Activated naive CD4-positive, alpha-beta T cell treated with anti-CD3 and anti-CD28 coated beads, Interleukin-2, amount 50 U/mL, for 72 hours (primary cell): ENCODE results near the gene OR4E1. TPM values are rescaled to one million over a fixed set of nuclear protein-coding genes. Genes with fewer than 3 reads are reported as not detected.
"Not testable (repeated sequence)": the region's sequence is repeated elsewhere in the genome, so short reads cannot be mapped to it uniquely, and the experiment has no call there.

Experiments used
- ATAC-seq, 2 donors: fragments of 150-1000 bp; cut with Tn5 transposase; 2 replicates each; pipeline ENCODE4 v1.10.0; 2021; ENCODE audit warnings: mild to moderate bottlenecking in 2 of 2, moderate library complexity in 2 of 2
- DNase-seq, 2 donors: peaks; one replicate each; pipeline ENCODE4 v3.0.0; 2021 to 2022; ENCODE audit warnings: low spot score in 2 of 2
- H3K27ac Mint-ChIP-seq, 2 donors: one replicate each; pipeline ENCODE4 v1.8.0; 2022; ENCODE audit warnings: mild to moderate bottlenecking in 2 of 2, mixed read lengths in 2 of 2
- H3K36me3 Mint-ChIP-seq, 2 donors: one replicate each; pipeline ENCODE4 v1.8.0; 2022; ENCODE audit warnings: mixed read lengths in 2 of 2
- H3K9me3 Mint-ChIP-seq, 2 donors: one replicate each; pipeline ENCODE4 v1.8.0; 2022; ENCODE audit warnings: mixed read lengths in 2 of 2
- total RNA-seq, 2 donors: library from RNA; stranded (reverse); gene quantifications; one replicate each; pipeline ENCODE4 v1.2.3, GENCODE V29; 2022

OR4E1 gene, protein sequence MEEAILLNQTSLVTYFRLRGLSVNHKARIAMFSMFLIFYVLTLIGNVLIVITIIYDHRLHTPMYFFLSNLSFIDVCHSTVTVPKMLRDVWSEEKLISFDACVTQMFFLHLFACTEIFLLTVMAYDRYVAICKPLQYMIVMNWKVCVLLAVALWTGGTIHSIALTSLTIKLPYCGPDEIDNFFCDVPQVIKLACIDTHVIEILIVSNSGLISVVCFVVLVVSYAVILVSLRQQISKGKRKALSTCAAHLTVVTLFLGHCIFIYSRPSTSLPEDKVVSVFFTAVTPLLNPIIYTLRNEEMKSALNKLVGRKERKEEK
- under 1 TPM; 0.14 to 0.16 TPM for total RNA-seq

DNA sequence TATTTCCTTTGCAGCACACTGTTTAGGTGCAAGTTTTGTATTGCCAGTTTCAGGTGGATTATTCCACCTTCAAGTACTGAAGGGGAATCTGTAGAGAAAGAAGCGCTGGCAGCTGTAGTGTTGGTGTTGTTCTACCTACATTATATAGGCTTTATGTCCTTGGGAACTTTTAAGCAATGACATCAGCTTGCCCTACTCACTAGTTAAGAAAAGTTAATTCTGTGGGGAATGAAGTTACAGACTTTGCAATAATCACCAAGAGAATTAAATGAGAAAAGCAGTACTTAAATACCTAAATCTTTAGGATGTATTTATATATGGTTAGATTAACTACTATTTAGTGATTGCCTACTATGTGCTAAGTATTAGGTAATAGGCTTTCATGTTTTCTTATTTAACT is at the start of gene OR4E1:
OR4E1 (minus strand) TSS at position 101 of the 400 bp plus-strand sequence. CDS start 2,883 bp downstream, outside the sequence.
- ATAC-seq (no peak), DNase-seq (no peak)
- Mint-ChIP-seq H3K36me3 (no peaks in the 10 kb centered on the region), H3K9me3 (peaks cover 4 to 7% of the 10 kb centered on the region in 2 donors), H3K27ac (no peak within 1 kb of the TSS)

DNA sequence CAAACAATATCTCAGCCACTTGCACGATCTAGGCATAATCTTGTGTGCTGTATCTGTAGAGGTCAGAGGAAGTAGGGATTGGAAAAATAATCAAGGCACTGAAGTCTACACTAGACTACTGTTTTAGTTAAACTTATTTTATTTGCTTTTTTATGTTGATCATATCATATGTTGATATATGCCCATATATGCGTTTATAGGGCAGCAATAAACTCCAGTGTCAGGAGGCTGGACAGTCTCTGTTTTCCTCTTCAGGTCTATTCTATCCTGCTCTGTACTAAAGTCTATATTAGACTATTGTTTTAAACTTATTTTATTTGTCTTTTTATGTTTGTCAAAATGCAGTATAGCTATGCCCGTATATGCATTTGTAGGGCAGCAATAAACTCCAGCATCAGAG is 47.9 kb upstream of the OR4E1 start:
- no peak for DNase-seq
- Mint-ChIP-seq H3K9me3 (no peaks in the 10 kb centered on the region), H3K27ac (no peak overlapping the region), H3K36me3 (no peaks in the 10 kb centered on the region)
- no peak for ATAC-seq

GRCh38 chr14:21719841-21720240 is 46.2 kb upstream of the OR4E1 start:
- ATAC-seq (peak in 1 of 2 donors; percentile 26), DNase-seq (no peak)
- H3K27ac Mint-ChIP-seq, result no peak overlapping the region
- no peaks in the 10 kb centered on the region for H3K9me3 Mint-ChIP-seq
- H3K36me3 Mint-ChIP-seq, result no peaks in the 10 kb centered on the region

GRCh38 chr14:21714318-21714929 is 40.8 kb upstream of the OR4E1 start:
- no peaks in the 10 kb centered on the region for H3K36me3 Mint-ChIP-seq
- peak overlapping the region in 1 of 2 donors; percentile 45 for H3K27ac Mint-ChIP-seq
- DNase-seq (no peak), ATAC-seq (peak; percentile 26 to 50)
- no peaks in the 10 kb centered on the region for H3K9me3 Mint-ChIP-seq

DNA sequence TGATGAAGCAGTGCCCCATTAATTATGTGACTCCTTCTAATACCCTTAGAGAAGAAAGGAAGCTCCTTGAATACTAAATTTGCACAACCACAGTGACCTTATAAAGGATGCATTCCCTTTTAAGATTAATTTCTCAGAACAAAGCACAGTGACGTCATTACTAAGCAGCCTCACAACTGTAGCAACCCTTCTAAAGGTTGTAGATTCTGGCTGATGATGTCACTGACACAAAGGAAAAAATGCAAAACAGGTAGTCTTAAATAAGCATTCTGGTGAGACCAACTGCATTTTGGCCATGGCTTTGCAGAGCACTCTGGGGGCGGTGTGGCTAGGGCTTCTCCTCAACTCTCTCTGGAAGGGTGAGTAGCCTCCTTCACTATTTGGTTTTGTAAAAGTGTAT is 38.4 kb upstream of the OR4E1 start:
- Mint-ChIP-seq H3K36me3 (no peaks in the 10 kb centered on the region), H3K27ac (peak overlapping the region in 1 of 2 donors; percentile 60), H3K9me3 (no peaks in the 10 kb centered on the region)
- DNase-seq (no peak), ATAC-seq (peak in 1 of 2 donors; percentile 49)

- H3K36me3 Mint-ChIP-seq, result peaks cover 0 to 5% of the 10 kb centered on the region in 2 donors
- no peaks in the 10 kb centered on the region for H3K9me3 Mint-ChIP-seq
- ATAC-seq, result peak; percentile 63 to 66
- H3K27ac Mint-ChIP-seq, result peak overlapping the region in 1 of 2 donors; percentile 60
- peak in 1 of 2 donors; percentile 31 for DNase-seq
Observed at GRCh38 chr14:21711360-21711961, 37.8 kb upstream of the OR4E1 start.

DNA sequence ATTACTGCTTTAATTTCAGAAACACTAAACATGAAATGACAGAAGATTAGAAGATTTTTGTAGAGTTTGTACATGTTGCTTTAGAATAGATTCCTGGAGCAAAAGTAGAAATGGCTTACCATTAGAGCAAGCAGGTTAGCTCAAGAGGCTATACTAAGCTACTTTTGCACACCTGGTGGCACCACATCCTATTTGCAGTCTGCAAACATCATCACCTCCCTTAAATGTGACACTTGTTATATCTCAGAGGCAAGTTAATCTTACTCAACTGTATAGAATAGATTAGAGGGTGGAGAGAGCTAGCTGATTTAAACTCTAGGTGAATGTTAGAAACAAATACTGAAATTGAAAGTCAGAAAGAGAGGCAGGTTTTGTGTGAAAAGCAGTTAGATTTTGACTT is 30.7 kb upstream of the OR4E1 start:
- DNase-seq (no peak), ATAC-seq (peak; percentile 30 to 75)
- Mint-ChIP-seq H3K9me3 (no peaks in the 10 kb centered on the region), H3K36me3 (peaks cover 0 to 6% of the 10 kb centered on the region in 2 donors), H3K27ac (peak overlapping the region in 1 of 2 donors; percentile 46)

- no peaks in the 10 kb centered on the region for H3K9me3 Mint-ChIP-seq
- H3K27ac Mint-ChIP-seq, result peak overlapping the region in 1 of 2 donors; percentile 46
- peaks cover 0 to 6% of the 10 kb centered on the region in 2 donors for H3K36me3 Mint-ChIP-seq
- DNase-seq (no peak), ATAC-seq (peak; percentile 93 to 95)
Observed at GRCh38 chr14:21703357-21704326, 30.0 kb upstream of the OR4E1 start.

DNA sequence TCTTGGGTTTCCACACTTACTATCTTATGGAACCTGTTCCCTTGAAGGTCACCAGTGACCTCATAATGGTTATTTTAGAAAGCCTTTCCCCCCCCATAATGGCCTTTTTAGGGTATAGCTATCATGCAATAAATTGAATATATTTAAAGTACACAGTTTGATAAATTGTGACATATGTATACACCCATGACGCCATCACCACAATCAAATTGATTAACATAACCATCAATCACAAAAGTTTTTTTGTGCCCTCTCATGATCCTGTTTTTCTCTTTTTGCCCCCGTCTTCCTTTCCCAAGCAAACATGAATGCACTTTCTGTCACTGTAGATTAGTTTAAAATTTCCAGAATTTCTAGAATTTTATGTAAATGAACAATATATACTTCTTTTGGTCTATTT is 28.7 kb upstream of the OR4E1 start:
- DNase-seq (no peak), ATAC-seq (no peak)
- Mint-ChIP-seq H3K36me3 (peaks cover 0 to 6% of the 10 kb centered on the region in 2 donors), H3K9me3 (no peaks in the 10 kb centered on the region), H3K27ac (no peak overlapping the region)

- Mint-ChIP-seq H3K27ac (no peak overlapping the region), H3K9me3 (no peaks in the 10 kb centered on the region), H3K36me3 (no peaks in the 10 kb centered on the region)
- ATAC-seq (no peak), DNase-seq (no peak)
Observed at GRCh38 chr14:21699551-21699950, 25.9 kb upstream of the OR4E1 start.

- not testable (repeated sequence) for ATAC-seq, H3K9me3 Mint-ChIP-seq, H3K27ac Mint-ChIP-seq
Observed at GRCh38 chr14:21698538-21698937, 24.9 kb upstream of the OR4E1 start.

DNA sequence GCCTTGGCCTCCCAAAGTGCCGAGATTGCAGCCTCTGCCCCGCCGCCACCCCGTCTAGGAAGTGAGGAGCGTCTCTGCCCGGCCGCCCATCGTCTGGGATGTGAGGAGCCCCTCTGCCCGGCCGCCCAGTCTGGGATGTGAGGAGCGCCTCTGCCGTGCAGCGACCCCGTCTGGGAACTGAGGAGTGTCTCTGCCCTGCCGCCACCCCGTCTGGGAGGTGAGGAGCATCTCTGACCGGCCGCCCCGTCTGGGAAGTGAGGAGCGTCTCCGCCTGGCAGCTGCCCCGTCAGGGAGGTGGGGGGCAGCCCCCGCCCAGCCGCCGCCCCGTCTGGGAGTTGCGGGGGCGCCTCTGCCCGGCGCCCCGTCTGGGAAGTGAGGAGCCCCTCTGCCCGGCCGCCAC is 24.0 kb upstream of the OR4E1 start:
- H3K27ac Mint-ChIP-seq, H3K9me3 Mint-ChIP-seq, DNase-seq, H3K36me3 Mint-ChIP-seq, ATAC-seq: not testable (repeated sequence)

More at GRCh38 chr14:21698538-21698937, 24.9 kb upstream of the OR4E1 start:
- DNase-seq, H3K36me3 Mint-ChIP-seq: not testable (repeated sequence)

DNA sequence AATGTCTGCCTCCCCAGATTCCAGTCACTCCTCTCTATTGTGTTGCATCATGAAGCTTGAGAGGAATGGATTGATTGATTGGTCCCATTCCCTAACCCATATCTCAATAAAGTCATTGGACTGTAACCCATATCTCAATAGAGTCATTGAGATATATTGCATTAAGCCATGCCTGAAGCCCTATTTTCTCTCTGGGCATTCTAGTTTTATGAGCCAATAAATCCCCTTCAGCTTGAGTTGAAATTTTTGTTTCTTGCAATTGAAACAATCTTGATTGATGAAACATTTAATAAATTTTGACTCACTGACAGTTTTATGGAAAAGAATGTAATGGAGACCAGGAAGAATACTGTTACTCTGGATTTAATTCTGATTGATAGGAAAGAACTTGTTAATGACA is 20.8 kb upstream of the OR4E1 start:
- no peaks in the 10 kb centered on the region for H3K9me3 Mint-ChIP-seq
- no peaks in the 10 kb centered on the region for H3K36me3 Mint-ChIP-seq
- H3K27ac Mint-ChIP-seq, result no peak overlapping the region
- DNase-seq, result no peak
- ATAC-seq, result no peak

GRCh38 chr14:21686468-21686867 is 12.8 kb upstream of the OR4E1 start:
- no peak for ATAC-seq
- Mint-ChIP-seq H3K36me3 (no peaks in the 10 kb centered on the region), H3K9me3 (no peaks in the 10 kb centered on the region)

GRCh38 chr14:21680072-21680471 is 6.5 kb upstream of the OR4E1 start:
- no peak overlapping the region for H3K27ac Mint-ChIP-seq
- H3K36me3 Mint-ChIP-seq, result no peaks in the 10 kb centered on the region
- no peak for DNase-seq
- ATAC-seq, result no peak
- peaks cover 4 to 7% of the 10 kb centered on the region in 2 donors for H3K9me3 Mint-ChIP-seq

More at GRCh38 chr14:21686468-21686867, 12.8 kb upstream of the OR4E1 start:
- H3K27ac Mint-ChIP-seq, result no peak overlapping the region
- no peak for DNase-seq

DNA sequence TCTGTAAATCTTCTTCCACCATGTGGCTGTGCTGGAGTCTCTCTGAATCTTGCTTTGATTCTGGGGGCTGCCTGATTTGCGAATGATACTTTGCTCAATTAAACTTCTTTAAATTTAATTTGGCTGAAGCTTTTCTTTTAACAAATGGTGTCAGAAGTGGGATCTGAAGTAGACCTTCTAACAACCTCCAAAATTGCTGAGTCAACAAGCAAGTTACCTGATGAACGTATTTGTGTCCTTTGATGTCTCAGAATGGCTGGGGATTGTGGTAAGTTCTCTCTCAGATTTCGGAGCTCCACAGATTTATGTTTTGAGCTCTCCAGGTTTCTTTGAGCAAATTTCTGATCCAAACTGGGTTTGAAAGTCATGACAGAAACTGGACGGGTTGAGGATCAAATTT is 1.9 kb upstream of the OR4E1 start:
- DNase-seq (no peak), ATAC-seq (no peak)
- Mint-ChIP-seq H3K27ac (no peak overlapping the region), H3K36me3 (no peaks in the 10 kb centered on the region), H3K9me3 (peaks cover 4 to 7% of the 10 kb centered on the region in 2 donors)
